Measurements from ENCODE around the gene LRRC75A. TPM values are rescaled to one million over a fixed set of nuclear protein-coding genes. Genes with fewer than 3 reads are reported as not detected.

LRRC75A gene
- total and polyA plus RNA-seq, 4 donors, result 0.08 to 22.6 (median 0.37) TPM

GRCh38 chr17:16477666-16478065 lies 14.3 kb downstream of the LRRC75A start:
- Histone ChIP-seq H3K9ac (ENCODE audit: low read depth in 1 of 2, low read length in 2 of 2) (no peak overlapping the region), H3K27me3 (ENCODE audit: control insufficient read depth in 4 of 4, insufficient read depth in 4 of 4, low read length in 3 of 4) (no peaks in the 10 kb centered on the region), H3K4me1 (ENCODE audit: control insufficient read depth in 4 of 4, insufficient read depth in 4 of 4, low read length in 3 of 4) (peaks cover 0 to under 1% (median 0%) of the 10 kb centered on the region in 4 donors), H3K27ac (ENCODE audit: low read depth in 1 of 2, low read length in 2 of 2) (no peak overlapping the region), H3K9me3 (ENCODE audit: control insufficient read depth in 4 of 4, low read length in 3 of 4) (no peaks in the 10 kb centered on the region), H3K36me3 (ENCODE audit: control insufficient read depth in 4 of 4, insufficient read depth in 3 of 4, low read depth in 1 of 4, low read length in 3 of 4) (no peaks in the 10 kb centered on the region), H3K4me3 (ENCODE audit: low read depth in 1 of 3, low read length in 3 of 3) (no peak overlapping the region)
- WGBS, result 88% methylated on average over 8 of the region's 8 CpGs
- DNase-seq (ENCODE audit: low spot score), result no peak
- no peak for TF ChIP-seq MAX (IDR thresholded peaks at IDR 0.05)
- TF ChIP-seq SP1 (IDR thresholded peaks at IDR 0.05), result no peak

- no peak overlapping the region for H3K9ac ChIP-seq (ENCODE audit: low read depth in 1 of 2, low read length in 2 of 2)
- H3K4me3 ChIP-seq (ENCODE audit: low read depth in 1 of 3, low read length in 3 of 3), result no peak overlapping the region
- no peak overlapping the region for H3K27ac ChIP-seq (ENCODE audit: low read depth in 1 of 2, low read length in 2 of 2)
- H3K27me3 ChIP-seq (ENCODE audit: control insufficient read depth in 4 of 4, insufficient read depth in 4 of 4, low read length in 3 of 4), result no peaks in the 10 kb centered on the region
- TF ChIP-seq CTCF (IDR thresholded peaks at IDR 0.05; ENCODE audit: low read depth, low read length, missing input control), result no peak
- no peak for TF ChIP-seq HNF4G (IDR thresholded peaks at IDR 0.05)
- TF ChIP-seq MAX (IDR thresholded peaks at IDR 0.05), result no peak
- no peak for TF ChIP-seq GABPA (IDR thresholded peaks at IDR 0.05 in 1 of 2, conservative IDR thresholded peaks at IDR 0.05 in 1 of 2)
- peak; percentile 77 for TF ChIP-seq NR2F2 (IDR thresholded peaks at IDR 0.05)
- no peak for TF ChIP-seq ZBTB33 (IDR thresholded peaks at IDR 0.05)
- TF ChIP-seq REST (IDR thresholded peaks at IDR 0.05), result no peak
- no peak for TF ChIP-seq FOXA1 (IDR thresholded peaks at IDR 0.05)
- TF ChIP-seq YY1 (IDR thresholded peaks at IDR 0.05), result no peak
- no peak for TF ChIP-seq RXRA (IDR thresholded peaks at IDR 0.05)
- no peak for TF ChIP-seq SP1 (IDR thresholded peaks at IDR 0.05)
- no peak for TF ChIP-seq RAD21 (IDR thresholded peaks at IDR 0.05)
- no peak for TF ChIP-seq FOXA2 (IDR thresholded peaks at IDR 0.05)
- no peak for TF ChIP-seq HNF4A (conservative IDR thresholded peaks at IDR 0.05)
- TF ChIP-seq EGR1 (IDR thresholded peaks at IDR 0.05; ENCODE audit: low read depth in 2 of 2), result no peak
- no peak for TF ChIP-seq TAF1 (conservative IDR thresholded peaks at IDR 0.05)
- peak; percentile 68 to 78 for TF ChIP-seq JUND (IDR thresholded peaks at IDR 0.05)
- 84% methylated on average over 5 of the region's 5 CpGs for WGBS
- H3K4me1 ChIP-seq (ENCODE audit: control insufficient read depth in 4 of 4, insufficient read depth in 4 of 4, low read length in 3 of 4), result no peaks in the 10 kb centered on the region
- no peaks in the 10 kb centered on the region for H3K36me3 ChIP-seq (ENCODE audit: control insufficient read depth in 4 of 4, insufficient read depth in 3 of 4, low read depth in 1 of 4, low read length in 3 of 4)
- no peaks in the 10 kb centered on the region for H3K9me3 ChIP-seq (ENCODE audit: control insufficient read depth in 4 of 4, low read length in 3 of 4)
- no peak for DNase-seq (ENCODE audit: low spot score)
These were observed 14.7 kb downstream of the LRRC75A start for GRCh38 chr17:16477255-16477654.
